Measurements from ENCODE around the gene DMGDH.

- TF ChIP-seq ESRRG (CRISPR knock-in tag; IDR thresholded peaks at IDR 0.05) (no peak), ZFP30 (CRISPR knock-in tag; IDR thresholded peaks at IDR 0.05) (no peak), ZFP3 (CRISPR knock-in tag; IDR thresholded peaks at IDR 0.05) (no peak), PATZ1 (CRISPR knock-in tag; IDR thresholded peaks at IDR 0.05; ENCODE audit: borderline replicate concordance) (no peak), TSHZ2 (CRISPR knock-in tag; IDR thresholded peaks at IDR 0.05) (no peak), GLIS3 (CRISPR knock-in tag; IDR thresholded peaks at IDR 0.05) (no peak), PPARA (CRISPR knock-in tag; IDR thresholded peaks at IDR 0.05; ENCODE audit: borderline replicate concordance) (no peak), SNAI2 (CRISPR knock-in tag; IDR thresholded peaks at IDR 0.05) (no peak), ZNF70 (CRISPR knock-in tag; IDR thresholded peaks at IDR 0.05) (no peak), RARB (CRISPR knock-in tag; IDR thresholded peaks at IDR 0.05) (no peak), ISL1 (CRISPR knock-in tag; IDR thresholded peaks at IDR 0.05) (no peak)
Observed at GRCh38 chr5:79111960-79112702, 42.7 kb upstream of the DMGDH start.

Measured in SK-N-SH treated with all-trans-retinoic acid at 6 μM for 48 hours (cell line).